Measurements from ENCODE around the gene MSLN. TPM values are rescaled to one million over a fixed set of nuclear protein-coding genes. Genes with fewer than 3 reads are reported as not detected.
A peak's percentile ranks its signal among the peaks of the same experiment; 100 is the strongest.

MSLN gene
- total and polyA plus RNA-seq, 2 of the 8 experiments (the other 6 are each of a cell fraction or from before 2014, with no cell fraction given), result 0.28 to 0.50 TPM

GRCh38 chr16:785563-786535 lies 25.3 kb downstream of the MSLN start (continued):
- TF ChIP-seq CBX5 (IDR thresholded peaks at IDR 0.05; ENCODE audit: low read depth, low read length) (no peak), BACH1 (IDR thresholded peaks at IDR 0.05; ENCODE audit: low read length) (peak; percentile 82), HDAC2 (IDR thresholded peaks at IDR 0.05; ENCODE audit: borderline replicate concordance in 1 of 2, low read depth in 2 of 2, low read length in 2 of 2) (0 out of 4 replicates have a peak, but pooled peaks of 1 of the 2 experiments have one; percentile 28), SIN3A (conservative IDR thresholded peaks at IDR 0.05 in 1 of 2, IDR thresholded peaks at IDR 0.05 in 1 of 2; ENCODE audit: low read depth in 1 of 2, low read length in 2 of 2) (0 out of 4 replicates have a peak, but pooled peaks of 1 of the 2 experiments have one; percentile 46), MAX (IDR thresholded peaks at IDR 0.05) (peak; percentile 64), SP1 (IDR thresholded peaks at IDR 0.05; ENCODE audit: low read depth, low read length) (no peak), GABPA (IDR thresholded peaks at IDR 0.05; ENCODE audit: borderline replicate concordance, insufficient read depth, low read length) (peak; percentile 83)
